ENCODE results near the gene SMG5. TPM values are rescaled to one million over a fixed set of nuclear protein-coding genes. Genes with fewer than 3 reads are reported as not detected.

SMG5 gene
- total RNA-seq, 1 experiment from 2014 or later, result 117 TPM

DNA sequence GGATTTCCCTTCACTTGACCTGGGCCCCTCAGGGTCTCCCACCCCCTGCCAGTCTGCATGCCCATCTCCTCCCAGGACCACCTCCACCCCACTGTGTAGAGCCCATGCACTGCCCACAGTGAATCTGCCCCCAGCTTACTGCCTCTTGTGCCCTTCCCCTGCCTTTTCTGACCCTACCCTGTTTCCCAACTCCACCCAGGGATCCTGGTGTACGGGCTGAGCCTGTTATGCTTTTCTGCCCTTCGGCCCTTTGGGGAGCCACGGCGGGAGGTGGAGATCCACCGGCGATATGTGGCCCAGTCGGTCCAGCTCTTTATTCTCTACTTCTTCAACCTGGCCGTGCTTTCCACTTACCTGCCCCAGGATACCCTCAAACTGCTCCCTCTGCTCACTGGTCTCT, 3.4 kb upstream of the SMG5 start:
- Histone ChIP-seq H3K9me3 (ENCODE audit: control insufficient read depth, insufficient read depth, low read depth, low read length) (no peaks in the 10 kb centered on the region), H3K27ac (ENCODE audit: low read length) (no peak overlapping the region), H3K4me3 (ENCODE audit: low read depth in 2 of 2, low read length in 2 of 2) (no peak overlapping the region), H3K36me3 (ENCODE audit: control insufficient read depth, insufficient read depth, low read length) (peaks cover 5% of the 10 kb centered on the region; the same call in 1 of the 2 replicates), H3K27me3 (ENCODE audit: control insufficient read depth, insufficient read depth, low read length) (no peaks in the 10 kb centered on the region), H3K4me1 (ENCODE audit: control insufficient read depth, insufficient read depth, low read length) (peaks cover 9% of the 10 kb centered on the region)
- no TSS peak for BruUV-seq (replicated peaks)
- intact Hi-C loops (cut with micrococcal nuclease; ENCODE audit: unreplicated experiment), result no loop called here
- ATAC-seq, result no peak
- TF ChIP-seq, protein P1, sequence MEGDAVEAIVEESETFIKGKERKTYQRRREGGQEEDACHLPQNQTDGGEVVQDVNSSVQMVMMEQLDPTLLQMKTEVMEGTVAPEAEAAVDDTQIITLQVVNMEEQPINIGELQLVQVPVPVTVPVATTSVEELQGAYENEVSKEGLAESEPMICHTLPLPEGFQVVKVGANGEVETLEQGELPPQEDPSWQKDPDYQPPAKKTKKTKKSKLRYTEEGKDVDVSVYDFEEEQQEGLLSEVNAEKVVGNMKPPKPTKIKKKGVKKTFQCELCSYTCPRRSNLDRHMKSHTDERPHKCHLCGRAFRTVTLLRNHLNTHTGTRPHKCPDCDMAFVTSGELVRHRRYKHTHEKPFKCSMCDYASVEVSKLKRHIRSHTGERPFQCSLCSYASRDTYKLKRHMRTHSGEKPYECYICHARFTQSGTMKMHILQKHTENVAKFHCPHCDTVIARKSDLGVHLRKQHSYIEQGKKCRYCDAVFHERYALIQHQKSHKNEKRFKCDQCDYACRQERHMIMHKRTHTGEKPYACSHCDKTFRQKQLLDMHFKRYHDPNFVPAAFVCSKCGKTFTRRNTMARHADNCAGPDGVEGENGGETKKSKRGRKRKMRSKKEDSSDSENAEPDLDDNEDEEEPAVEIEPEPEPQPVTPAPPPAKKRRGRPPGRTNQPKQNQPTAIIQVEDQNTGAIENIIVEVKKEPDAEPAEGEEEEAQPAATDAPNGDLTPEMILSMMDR (IDR thresholded peaks at IDR 0.05), result no peak
- TF ChIP-seq POLR2AphosphoS5 (IDR thresholded peaks at IDR 0.05; ENCODE audit: low read depth, low read length), result no peak
- no peak for TF ChIP-seq TCF7L2 (IDR thresholded peaks at IDR 0.05; ENCODE audit: low read depth, low read length)
- no peak for TF ChIP-seq REST (IDR thresholded peaks at IDR 0.05; ENCODE audit: insufficient read depth in 1 of 2, low read depth in 2 of 2, low read length in 1 of 2)
- TF ChIP-seq SIN3A (IDR thresholded peaks at IDR 0.05; ENCODE audit: borderline replicate concordance, insufficient read depth, low read depth, low read length), result no peak
- ChIA-PET CTCF (interaction anchor here (0.5 kb wide), 1 partner anchor 213 kb away, joined by 3 read pairs; no protein-coding TSS in a partner anchor), POLR2A (no interaction called here)
- in situ Hi-C loops (cut with HindIII; ENCODE audit: low pct_unique_long_range_greater_than_20kb, low sequenced_read_pairs), result no loop called here
- no peak for DNase-seq (ENCODE audit: low read depth, low spot score)

DNA sequence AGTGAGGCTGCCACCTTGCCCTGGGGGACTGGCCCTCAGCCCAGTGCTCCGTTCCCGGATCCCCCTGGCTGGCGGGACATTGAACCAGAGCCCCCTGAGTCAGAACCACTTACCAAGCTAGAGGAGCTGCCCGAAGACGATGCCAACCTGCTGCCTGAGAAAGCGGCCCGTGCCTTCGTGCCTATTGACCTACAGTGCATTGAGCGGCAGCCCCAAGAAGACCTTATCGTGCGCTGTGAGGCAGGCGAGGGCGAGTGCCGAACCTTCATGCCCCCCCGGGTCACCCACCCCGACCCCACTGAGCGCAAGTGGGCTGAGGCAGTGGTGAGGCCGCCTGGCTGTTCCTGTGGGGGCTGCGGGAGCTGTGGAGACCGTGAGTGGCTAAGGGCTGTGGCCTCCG, 2.8 kb upstream of the SMG5 start:
- BruUV-seq (replicated peaks), result no TSS peak
- peaks cover 5% of the 10 kb centered on the region; the same call in 1 of the 2 replicates for H3K36me3 ChIP-seq (ENCODE audit: control insufficient read depth, insufficient read depth, low read length)
- in situ Hi-C loops (cut with HindIII; ENCODE audit: low pct_unique_long_range_greater_than_20kb, low sequenced_read_pairs), result no loop called here

More for the DNA sequence above, 2.8 kb upstream of the SMG5 start:
- no peak for ATAC-seq
- TF ChIP-seq, protein P1 (IDR thresholded peaks at IDR 0.05), result no peak
- TF ChIP-seq SIN3A (IDR thresholded peaks at IDR 0.05; ENCODE audit: borderline replicate concordance, insufficient read depth, low read depth, low read length) (no peak), REST (IDR thresholded peaks at IDR 0.05; ENCODE audit: insufficient read depth in 1 of 2, low read depth in 2 of 2, low read length in 1 of 2) (no peak), POLR2AphosphoS5 (IDR thresholded peaks at IDR 0.05; ENCODE audit: low read depth, low read length) (no peak), TCF7L2 (IDR thresholded peaks at IDR 0.05; ENCODE audit: low read depth, low read length) (no peak)
- Histone ChIP-seq H3K27ac (ENCODE audit: low read length) (no peak overlapping the region), H3K27me3 (ENCODE audit: control insufficient read depth, insufficient read depth, low read length) (no peaks in the 10 kb centered on the region), H3K4me3 (ENCODE audit: low read depth in 2 of 2, low read length in 2 of 2) (no peak overlapping the region), H3K9me3 (ENCODE audit: control insufficient read depth, insufficient read depth, low read depth, low read length) (no peaks in the 10 kb centered on the region), H3K4me1 (ENCODE audit: control insufficient read depth, insufficient read depth, low read length) (peaks cover 14% of the 10 kb centered on the region)
- CTCF ChIA-PET, result interaction anchor here (0.5 kb wide), 1 partner anchor 212 kb away, joined by 3 read pairs; no protein-coding TSS in a partner anchor
- no peak for DNase-seq (ENCODE audit: low read depth, low spot score)
- intact Hi-C loops (cut with micrococcal nuclease; ENCODE audit: unreplicated experiment), result no loop called here
- POLR2A ChIA-PET, result no interaction called here
